Measurements from ENCODE around the gene KCTD20.
"Not testable (repeated sequence)": the region's sequence is repeated elsewhere in the genome, so short reads cannot be mapped to it uniquely, and the experiment has no call there.

KCTD20 gene

GRCh38 chr6:36436466-36436865 is 6.3 kb upstream of the KCTD20 start:
- no peak overlapping the region for H3K4me3 ChIP-seq (ENCODE audit: low read depth, low read length)
- no peak for DNase-seq (ENCODE audit: low read depth)
- TF ChIP-seq MYC (IDR thresholded peaks at IDR 0.05; ENCODE audit: low read depth, low read length) = no peak
- no peak for TF ChIP-seq POLR2A (IDR thresholded peaks at IDR 0.05; ENCODE audit: extremely low read depth, insufficient read length)
- TF ChIP-seq, protein P1, sequence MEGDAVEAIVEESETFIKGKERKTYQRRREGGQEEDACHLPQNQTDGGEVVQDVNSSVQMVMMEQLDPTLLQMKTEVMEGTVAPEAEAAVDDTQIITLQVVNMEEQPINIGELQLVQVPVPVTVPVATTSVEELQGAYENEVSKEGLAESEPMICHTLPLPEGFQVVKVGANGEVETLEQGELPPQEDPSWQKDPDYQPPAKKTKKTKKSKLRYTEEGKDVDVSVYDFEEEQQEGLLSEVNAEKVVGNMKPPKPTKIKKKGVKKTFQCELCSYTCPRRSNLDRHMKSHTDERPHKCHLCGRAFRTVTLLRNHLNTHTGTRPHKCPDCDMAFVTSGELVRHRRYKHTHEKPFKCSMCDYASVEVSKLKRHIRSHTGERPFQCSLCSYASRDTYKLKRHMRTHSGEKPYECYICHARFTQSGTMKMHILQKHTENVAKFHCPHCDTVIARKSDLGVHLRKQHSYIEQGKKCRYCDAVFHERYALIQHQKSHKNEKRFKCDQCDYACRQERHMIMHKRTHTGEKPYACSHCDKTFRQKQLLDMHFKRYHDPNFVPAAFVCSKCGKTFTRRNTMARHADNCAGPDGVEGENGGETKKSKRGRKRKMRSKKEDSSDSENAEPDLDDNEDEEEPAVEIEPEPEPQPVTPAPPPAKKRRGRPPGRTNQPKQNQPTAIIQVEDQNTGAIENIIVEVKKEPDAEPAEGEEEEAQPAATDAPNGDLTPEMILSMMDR (IDR thresholded peaks at IDR 0.05; ENCODE audit: low read depth, low read length) = no peak
- TF ChIP-seq, protein P2, sequence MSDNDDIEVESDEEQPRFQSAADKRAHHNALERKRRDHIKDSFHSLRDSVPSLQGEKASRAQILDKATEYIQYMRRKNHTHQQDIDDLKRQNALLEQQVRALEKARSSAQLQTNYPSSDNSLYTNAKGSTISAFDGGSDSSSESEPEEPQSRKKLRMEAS (IDR thresholded peaks at IDR 0.05; ENCODE audit: low read depth, low read length) = no peak

DNA sequence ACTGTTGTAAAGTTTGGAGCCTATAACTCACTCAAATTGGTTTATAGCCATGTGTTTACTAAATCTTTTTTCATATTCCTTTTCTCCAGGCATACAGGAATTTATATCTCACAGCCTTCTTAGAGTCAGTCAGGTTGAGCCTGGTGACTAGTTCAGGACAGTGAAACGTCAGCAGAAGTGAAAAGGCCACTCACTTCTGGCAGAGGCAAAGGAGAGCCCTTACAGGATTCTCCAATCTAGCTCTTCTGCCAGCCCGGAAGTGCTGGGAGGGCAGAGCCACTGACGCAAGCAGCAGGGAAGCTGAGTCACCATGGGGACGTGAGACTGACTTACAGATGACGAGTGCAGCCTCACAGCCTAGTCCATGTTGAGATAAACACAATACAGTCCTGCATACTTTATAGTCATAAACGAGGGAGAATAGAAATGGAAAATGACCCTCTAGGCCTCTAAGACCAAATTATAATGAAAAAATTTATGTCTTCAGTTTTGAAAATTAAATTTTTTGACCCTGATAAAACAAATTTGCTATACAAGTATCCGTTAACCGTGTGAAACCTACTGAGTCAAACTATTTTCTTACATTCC is 1.4 kb upstream of the KCTD20 start:
- peak; percentile 63 for TF ChIP-seq POLR2A (IDR thresholded peaks at IDR 0.05; ENCODE audit: extremely low read depth, insufficient read length)
- TF ChIP-seq, protein P2 (IDR thresholded peaks at IDR 0.05; ENCODE audit: low read depth, low read length) = no peak
- peak overlapping the region; percentile 92 for H3K4me3 ChIP-seq (ENCODE audit: low read depth, low read length)
- DNase-seq (ENCODE audit: low read depth) = peak; percentile 98

- no peak for DNase-seq (ENCODE audit: low read depth)
- H3K4me3 ChIP-seq (ENCODE audit: low read depth, low read length) = peak overlapping the region; percentile 92
- TF ChIP-seq, protein P2 (IDR thresholded peaks at IDR 0.05; ENCODE audit: low read depth, low read length) = no peak
- TF ChIP-seq MYC (IDR thresholded peaks at IDR 0.05; ENCODE audit: low read depth, low read length) = no peak
- TF ChIP-seq, protein P1 (IDR thresholded peaks at IDR 0.05; ENCODE audit: low read depth, low read length) = no peak
- TF ChIP-seq POLR2A (IDR thresholded peaks at IDR 0.05; ENCODE audit: extremely low read depth, insufficient read length) = no peak
Measured at GRCh38 chr6:36442103-36442670, 613 bp upstream of the KCTD20 start.

GRCh38 chr6:36443471-36444428 is 950 bp downstream of the KCTD20 start:
- DNase-seq (ENCODE audit: low read depth) = peak; percentile 41
- TF ChIP-seq, protein P2 (IDR thresholded peaks at IDR 0.05; ENCODE audit: low read depth, low read length) = no peak
- no peak for TF ChIP-seq POLR2A (IDR thresholded peaks at IDR 0.05; ENCODE audit: extremely low read depth, insufficient read length)
- TF ChIP-seq, protein P1 (IDR thresholded peaks at IDR 0.05; ENCODE audit: low read depth, low read length) = no peak
- TF ChIP-seq MYC (IDR thresholded peaks at IDR 0.05; ENCODE audit: low read depth, low read length) = no peak

GRCh38 chr6:36444470-36444869 is 1.7 kb downstream of the KCTD20 start:
- no peak for DNase-seq (ENCODE audit: low read depth)
- TF ChIP-seq POLR2A (IDR thresholded peaks at IDR 0.05; ENCODE audit: extremely low read depth, insufficient read length) = no peak
- no peak for TF ChIP-seq MYC (IDR thresholded peaks at IDR 0.05; ENCODE audit: low read depth, low read length)
- peak overlapping the region; percentile 92 for H3K4me3 ChIP-seq (ENCODE audit: low read depth, low read length)

More at GRCh38 chr6:36443471-36444428, 950 bp downstream of the KCTD20 start:
- peak overlapping the region; percentile 92 for H3K4me3 ChIP-seq (ENCODE audit: low read depth, low read length)

- no peak for DNase-seq (ENCODE audit: low read depth)
- TF ChIP-seq, protein P1 (IDR thresholded peaks at IDR 0.05; ENCODE audit: low read depth, low read length) = no peak
- no peak for TF ChIP-seq POLR2A (IDR thresholded peaks at IDR 0.05; ENCODE audit: extremely low read depth, insufficient read length)
- no peak for TF ChIP-seq MYC (IDR thresholded peaks at IDR 0.05; ENCODE audit: low read depth, low read length)
- H3K4me3 ChIP-seq (ENCODE audit: low read depth, low read length) = no peak overlapping the region
Measured at GRCh38 chr6:36445621-36446020, 2.8 kb downstream of the KCTD20 start.

DNA sequence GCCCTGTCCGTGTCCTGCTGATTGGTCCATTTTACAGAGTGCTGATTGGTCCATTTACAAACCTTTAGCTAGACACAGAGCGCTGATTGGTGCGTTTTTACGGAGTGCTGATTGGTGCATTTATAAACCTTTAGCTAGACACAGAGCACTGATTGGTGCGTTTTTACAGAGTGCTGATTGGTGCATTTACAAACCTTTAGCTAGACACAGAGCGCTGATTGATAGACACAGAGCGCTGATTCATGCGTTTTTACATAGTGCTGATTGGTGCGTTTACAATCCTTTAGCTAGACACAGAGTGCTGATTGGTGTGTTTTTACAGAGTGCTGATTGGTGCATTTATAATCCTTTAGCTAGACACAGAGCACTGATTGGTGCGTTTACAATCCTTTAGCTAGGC is 6.4 kb downstream of the KCTD20 start:
- not testable (repeated sequence) for H3K4me3 ChIP-seq (ENCODE audit: low read depth, low read length); DNase-seq (ENCODE audit: low read depth)

DNA sequence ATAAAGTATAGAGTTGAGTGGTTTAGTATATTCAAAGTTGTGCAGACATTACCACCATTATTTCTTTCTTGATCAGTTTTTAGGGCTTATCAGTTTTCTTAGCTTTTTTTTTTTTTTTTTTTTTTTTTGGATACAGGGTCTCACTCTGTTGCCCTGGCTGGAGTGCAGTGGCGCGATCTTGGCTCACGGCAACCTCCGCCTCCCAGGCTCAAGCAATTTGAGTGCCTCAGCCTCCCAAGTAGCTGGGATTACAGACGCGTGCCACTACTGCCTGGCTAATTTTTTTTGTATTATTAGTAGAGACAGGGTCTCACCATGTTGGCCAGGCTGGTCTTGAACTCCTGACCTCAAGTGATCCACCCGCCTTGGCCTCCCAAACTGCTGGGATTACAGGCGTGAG is 10.1 kb downstream of the KCTD20 start:
- H3K4me3 ChIP-seq (ENCODE audit: low read depth, low read length); DNase-seq (ENCODE audit: low read depth): not testable (repeated sequence)
